GM12872 (cell line): ENCODE measurements around the gene KRI1.

Experiments
- TF ChIP-seq, protein P1 (sequence below): IDR thresholded peaks from 3 replicates; pipeline ENCODE4 v1.5.1; 2011; ENCODE audit warnings: low read depth, mild to moderate bottlenecking, low read length, moderate library complexity; ENCODE audit not compliant: insufficient read depth

KRI1 gene

DNA sequence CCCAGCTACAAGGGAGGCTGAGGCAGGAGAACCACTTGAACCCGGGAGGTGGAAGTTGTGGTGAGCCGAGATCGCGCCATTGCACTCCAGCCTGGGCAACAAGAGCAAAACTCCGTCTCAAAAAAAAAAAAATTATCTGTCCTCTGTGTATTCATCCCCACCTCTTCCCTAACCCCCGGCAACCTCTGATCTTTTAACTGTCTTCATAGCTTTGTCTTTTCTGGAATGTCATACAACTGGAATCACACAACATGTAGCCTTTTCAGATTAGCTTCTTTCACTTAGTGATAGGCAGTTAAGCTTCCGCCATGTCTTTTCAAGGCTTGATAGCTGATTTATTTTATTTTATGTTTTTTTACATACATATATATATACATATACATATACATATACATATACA lies 40.2 kb downstream of the KRI1 start:
- TF ChIP-seq, protein P1, sequence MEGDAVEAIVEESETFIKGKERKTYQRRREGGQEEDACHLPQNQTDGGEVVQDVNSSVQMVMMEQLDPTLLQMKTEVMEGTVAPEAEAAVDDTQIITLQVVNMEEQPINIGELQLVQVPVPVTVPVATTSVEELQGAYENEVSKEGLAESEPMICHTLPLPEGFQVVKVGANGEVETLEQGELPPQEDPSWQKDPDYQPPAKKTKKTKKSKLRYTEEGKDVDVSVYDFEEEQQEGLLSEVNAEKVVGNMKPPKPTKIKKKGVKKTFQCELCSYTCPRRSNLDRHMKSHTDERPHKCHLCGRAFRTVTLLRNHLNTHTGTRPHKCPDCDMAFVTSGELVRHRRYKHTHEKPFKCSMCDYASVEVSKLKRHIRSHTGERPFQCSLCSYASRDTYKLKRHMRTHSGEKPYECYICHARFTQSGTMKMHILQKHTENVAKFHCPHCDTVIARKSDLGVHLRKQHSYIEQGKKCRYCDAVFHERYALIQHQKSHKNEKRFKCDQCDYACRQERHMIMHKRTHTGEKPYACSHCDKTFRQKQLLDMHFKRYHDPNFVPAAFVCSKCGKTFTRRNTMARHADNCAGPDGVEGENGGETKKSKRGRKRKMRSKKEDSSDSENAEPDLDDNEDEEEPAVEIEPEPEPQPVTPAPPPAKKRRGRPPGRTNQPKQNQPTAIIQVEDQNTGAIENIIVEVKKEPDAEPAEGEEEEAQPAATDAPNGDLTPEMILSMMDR = no peak

DNA sequence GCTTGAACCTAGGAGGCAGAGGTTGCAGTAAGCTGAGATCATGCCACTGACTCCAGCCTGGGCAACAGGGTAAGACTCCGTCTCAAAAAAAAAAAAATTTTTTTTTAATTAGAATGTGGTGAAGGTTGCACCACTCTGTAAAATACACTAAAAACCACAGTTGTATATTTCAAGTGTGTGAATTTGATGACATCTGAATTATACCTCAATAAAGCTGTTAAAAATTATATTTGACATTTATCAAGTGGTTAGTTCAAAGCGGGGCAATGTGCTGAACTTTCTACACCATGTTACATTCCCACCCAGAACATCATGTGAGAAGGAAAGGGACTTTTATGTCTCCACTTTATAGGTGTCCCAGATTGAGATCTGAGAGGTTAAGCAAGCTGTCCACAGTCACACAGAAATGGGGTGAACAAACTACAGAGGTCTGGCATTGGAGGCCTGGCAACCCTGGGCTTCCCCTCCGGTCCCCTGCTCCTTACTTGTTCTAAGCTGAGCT lies 42.6 kb downstream of the KRI1 start:
- TF ChIP-seq, protein P1 = no peak

DNA sequence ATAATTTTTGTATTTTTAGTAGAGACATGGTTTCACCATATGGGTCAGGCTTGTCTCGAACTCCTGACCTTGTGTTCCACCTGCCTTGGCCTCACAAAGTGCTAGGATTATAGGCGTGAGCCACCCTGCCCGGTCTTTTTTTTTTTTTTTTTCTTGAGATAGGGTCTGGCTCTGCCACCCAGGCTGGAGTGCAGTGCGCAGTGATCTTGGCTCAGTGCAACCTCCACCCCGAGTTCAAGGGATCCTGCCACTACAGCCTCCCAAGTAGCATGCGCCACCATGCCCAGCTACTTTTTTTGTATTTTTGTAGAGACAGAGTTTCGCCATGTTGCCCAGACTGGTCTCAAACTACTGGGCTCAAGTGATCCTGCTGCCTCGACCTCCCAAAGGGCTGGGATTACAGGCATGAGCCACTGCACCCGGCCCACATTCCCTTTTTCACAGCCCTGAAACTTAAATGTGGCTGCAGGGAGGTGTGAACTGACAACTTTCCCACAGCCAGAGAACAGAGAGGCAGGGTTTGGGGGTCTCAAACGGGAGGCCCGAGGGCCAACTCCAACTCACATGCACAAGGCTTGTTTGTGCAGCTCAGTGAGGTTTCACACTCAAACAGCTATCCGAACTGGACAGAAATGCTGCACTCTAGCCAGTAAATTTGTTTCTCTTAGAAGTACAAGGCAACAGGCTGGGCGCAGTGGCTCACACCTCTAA lies 44.2 kb downstream of the KRI1 start:
- TF ChIP-seq, protein P1 = no peak

DNA sequence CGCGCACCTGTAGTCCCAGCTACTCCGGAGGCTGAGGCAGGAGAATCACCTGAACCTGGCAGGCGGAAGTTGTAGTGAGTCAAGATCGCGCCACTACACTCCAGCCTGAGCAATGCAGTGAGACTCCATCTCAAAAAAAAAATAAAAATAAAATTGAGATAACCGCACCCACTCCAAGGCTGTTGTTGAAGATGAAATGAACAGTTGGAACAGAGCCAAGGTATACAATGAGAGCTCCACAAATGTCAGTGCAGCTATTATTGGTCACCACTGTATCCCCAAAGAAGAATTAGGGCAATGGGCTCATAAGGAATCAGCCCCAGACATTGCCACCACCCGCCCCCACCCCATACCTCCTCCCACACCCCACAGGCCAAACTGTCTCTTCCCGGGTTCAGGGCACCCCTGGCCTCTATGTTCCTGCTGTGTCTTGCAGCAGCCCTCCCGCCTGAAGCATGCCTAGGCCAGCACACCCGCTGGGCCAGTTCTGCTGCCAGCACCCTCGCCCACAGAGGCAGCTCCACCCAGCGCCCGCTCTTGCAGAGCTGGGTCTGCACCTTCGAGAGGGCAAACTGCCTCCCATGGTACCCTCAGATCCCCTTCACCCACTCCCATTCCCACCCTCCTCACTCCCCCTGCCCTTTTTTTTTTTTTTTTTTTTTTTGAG lies 45.0 kb downstream of the KRI1 start:
- TF ChIP-seq, protein P1 = no peak

DNA sequence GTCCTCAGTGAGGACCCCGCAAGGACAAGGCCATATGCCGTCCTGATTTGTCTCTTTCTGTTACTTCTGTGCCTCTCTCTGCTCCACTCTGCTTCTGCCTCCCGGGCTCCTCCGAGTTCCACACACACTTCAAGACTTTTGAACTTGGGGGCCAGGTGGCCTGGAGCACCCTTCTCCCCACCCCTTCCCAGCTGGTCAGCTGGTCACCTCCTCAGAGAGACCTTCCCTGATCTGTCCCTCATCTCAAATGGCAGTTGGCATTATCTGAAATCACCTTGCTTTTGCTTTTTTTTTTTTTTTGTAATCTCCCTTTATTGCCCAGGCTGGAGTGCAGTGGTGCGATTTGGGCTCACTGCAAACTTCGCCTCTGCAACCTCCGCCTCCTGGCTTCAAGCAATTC lies 46.4 kb downstream of the KRI1 start:
- TF ChIP-seq, protein P1 = no peak

DNA sequence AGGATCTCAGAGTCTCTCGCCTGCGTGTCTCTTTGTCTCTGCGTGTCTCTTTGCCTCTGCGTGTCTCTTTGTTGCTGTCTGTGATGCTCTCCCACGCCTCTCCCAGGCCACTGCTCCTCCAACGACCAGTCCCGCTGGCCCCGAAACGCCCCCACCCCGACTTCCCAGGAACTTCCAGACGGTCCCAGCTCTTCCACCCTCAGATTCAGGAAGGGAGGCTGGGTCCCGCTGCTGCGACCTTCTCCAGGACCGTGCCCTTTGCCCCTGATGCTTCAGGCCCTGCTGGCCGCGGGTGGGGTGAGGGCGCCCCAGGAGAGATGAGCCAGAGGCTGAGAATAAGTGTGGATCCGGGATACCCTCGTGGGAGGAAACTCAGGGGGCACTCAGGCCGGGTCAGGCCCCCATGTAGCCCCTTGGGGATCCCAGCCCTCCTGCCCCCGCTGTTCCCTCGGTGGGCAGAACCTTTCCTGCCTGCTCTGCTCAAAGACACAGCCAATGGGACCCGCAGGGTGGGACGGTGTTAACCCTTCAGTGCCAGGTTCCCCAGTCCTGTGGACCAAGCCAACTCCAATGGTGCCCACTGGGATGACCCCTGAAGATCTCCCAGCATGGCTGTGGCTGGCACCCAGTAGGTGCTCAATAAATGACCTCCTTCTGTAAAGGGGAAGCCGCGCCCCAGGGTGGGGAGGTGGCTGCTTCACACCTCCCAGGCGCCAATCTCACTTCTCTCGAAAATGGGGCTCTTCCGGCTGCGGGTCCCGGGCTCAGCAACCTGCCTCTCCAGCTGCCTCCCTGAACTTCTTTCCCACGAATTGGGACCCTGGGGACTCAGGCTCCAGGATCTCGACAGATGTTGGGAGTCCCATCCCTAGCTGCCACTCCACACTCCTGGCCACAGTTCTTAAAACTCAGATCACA lies 47.1 kb downstream of the KRI1 start:
- TF ChIP-seq, protein P1 = no peak
